ENCODE measurements around the gene DPP6. TPM values are rescaled to one million over a fixed set of nuclear protein-coding genes. Genes with fewer than 3 reads are reported as not detected.

DPP6 gene
- total and polyA plus RNA-seq, 2 experiments from 2014 or later, result not detected

- TF ChIP-seq, protein P1, sequence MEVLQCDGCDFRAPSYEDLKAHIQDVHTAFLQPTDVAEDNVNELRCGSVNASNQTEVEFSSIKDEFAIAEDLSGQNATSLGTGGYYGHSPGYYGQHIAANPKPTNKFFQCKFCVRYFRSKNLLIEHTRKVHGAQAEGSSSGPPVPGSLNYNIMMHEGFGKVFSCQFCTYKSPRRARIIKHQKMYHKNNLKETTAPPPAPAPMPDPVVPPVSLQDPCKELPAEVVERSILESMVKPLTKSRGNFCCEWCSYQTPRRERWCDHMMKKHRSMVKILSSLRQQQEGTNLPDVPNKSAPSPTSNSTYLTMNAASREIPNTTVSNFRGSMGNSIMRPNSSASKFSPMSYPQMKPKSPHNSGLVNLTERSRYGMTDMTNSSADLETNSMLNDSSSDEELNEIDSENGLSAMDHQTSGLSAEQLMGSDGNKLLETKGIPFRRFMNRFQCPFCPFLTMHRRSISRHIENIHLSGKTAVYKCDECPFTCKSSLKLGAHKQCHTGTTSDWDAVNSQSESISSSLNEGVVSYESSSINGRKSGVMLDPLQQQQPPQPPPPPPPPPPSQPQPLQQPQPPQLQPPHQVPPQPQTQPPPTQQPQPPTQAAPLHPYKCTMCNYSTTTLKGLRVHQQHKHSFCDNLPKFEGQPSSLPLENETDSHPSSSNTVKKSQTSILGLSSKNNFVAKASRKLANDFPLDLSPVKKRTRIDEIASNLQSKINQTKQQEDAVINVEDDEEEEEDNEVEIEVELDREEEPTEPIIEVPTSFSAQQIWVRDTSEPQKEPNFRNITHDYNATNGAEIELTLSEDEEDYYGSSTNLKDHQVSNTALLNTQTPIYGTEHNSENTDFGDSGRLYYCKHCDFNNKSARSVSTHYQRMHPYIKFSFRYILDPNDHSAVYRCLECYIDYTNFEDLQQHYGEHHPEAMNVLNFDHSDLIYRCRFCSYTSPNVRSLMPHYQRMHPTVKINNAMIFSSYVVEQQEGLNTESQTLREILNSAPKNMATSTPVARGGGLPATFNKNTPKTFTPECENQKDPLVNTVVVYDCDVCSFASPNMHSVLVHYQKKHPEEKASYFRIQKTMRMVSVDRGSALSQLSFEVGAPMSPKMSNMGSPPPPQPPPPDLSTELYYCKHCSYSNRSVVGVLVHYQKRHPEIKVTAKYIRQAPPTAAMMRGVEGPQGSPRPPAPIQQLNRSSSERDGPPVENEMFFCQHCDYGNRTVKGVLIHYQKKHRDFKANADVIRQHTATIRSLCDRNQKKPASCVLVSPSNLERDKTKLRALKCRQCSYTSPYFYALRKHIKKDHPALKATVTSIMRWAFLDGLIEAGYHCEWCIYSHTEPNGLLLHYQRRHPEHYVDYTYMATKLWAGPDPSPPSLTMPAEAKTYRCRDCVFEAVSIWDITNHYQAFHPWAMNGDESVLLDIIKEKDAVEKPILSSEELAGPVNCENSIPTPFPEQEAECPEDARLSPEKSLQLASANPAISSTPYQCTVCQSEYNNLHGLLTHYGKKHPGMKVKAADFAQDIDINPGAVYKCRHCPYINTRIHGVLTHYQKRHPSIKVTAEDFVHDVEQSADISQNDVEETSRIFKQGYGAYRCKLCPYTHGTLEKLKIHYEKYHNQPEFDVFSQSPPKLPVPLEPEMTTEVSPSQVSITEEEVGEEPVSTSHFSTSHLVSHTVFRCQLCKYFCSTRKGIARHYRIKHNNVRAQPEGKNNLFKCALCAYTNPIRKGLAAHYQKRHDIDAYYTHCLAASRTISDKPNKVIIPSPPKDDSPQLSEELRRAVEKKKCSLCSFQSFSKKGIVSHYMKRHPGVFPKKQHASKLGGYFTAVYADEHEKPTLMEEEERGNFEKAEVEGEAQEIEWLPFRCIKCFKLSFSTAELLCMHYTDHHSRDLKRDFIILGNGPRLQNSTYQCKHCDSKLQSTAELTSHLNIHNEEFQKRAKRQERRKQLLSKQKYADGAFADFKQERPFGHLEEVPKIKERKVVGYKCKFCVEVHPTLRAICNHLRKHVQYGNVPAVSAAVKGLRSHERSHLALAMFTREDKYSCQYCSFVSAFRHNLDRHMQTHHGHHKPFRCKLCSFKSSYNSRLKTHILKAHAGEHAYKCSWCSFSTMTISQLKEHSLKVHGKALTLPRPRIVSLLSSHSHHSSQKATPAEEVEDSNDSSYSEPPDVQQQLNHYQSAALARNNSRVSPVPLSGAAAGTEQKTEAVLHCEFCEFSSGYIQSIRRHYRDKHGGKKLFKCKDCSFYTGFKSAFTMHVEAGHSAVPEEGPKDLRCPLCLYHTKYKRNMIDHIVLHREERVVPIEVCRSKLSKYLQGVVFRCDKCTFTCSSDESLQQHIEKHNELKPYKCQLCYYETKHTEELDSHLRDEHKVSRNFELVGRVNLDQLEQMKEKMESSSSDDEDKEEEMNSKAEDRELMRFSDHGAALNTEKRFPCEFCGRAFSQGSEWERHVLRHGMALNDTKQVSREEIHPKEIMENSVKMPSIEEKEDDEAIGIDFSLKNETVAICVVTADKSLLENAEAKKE (CRISPR knock-in tag; IDR thresholded peaks at IDR 0.05), result no peak
- TF ChIP-seq CREB1 (CRISPR knock-in tag; IDR thresholded peaks at IDR 0.05; ENCODE audit: low read depth) (no peak), NANOG (IDR thresholded peaks at IDR 0.05; ENCODE audit: borderline replicate concordance) (no peak), EZH2 (IDR thresholded peaks at IDR 0.05; ENCODE audit: low read depth, unreplicated experiment) (no peak), ZNF114 (CRISPR knock-in tag; IDR thresholded peaks at IDR 0.05) (no peak), JUNB (IDR thresholded peaks at IDR 0.05; ENCODE audit: unreplicated experiment) (no peak)
These were observed 453.2 kb downstream of the DPP6 start (continued) for GRCh38 chr7:154505362-154505761.

- Histone ChIP-seq H3K79me2 (replicated peaks; ENCODE audit: insufficient read depth) (no peaks in the 10 kb centered on the region), H3K4me1 (ENCODE audit: insufficient read depth) (no peaks in the 10 kb centered on the region), H3K4me3 (no peak overlapping the region), H3K9me2 (ENCODE audit: insufficient read depth) (no peaks in the 10 kb centered on the region), H3K27ac (ENCODE audit: low read depth) (no peak overlapping the region), H3K27me3 (ENCODE audit: insufficient read depth) (no peaks in the 10 kb centered on the region), H3K4me2 (no peak overlapping the region), H4K20me1 (replicated peaks; ENCODE audit: insufficient read depth) (no peaks in the 10 kb centered on the region), H3F3A (replicated peaks; ENCODE audit: low read depth) (no peaks in the 10 kb centered on the region), H2AFZ (no peak overlapping the region), H3K36me3 (ENCODE audit: insufficient read depth) (peaks cover 6% of the 10 kb centered on the region; the same call in 1 of the 2 replicates)
- Mint-ChIP-seq H3K9me3 (peaks cover 5% of the 10 kb centered on the region; the same call in 2 of the 3 replicates), H3K27me3 (ENCODE audit: insufficient read depth, low read depth, poor library complexity) (no peaks in the 10 kb centered on the region), H3K27ac (no peak overlapping the region), H3K36me3 (ENCODE audit: low read depth) (no peaks in the 10 kb centered on the region), H3K4me3 (no peak overlapping the region), H3K4me1 (0 out of 3 replicates have a peak, but pooled peaks cover 4% of the 10 kb centered on the region)
- ATAC-seq, result no peak
- no peak for DNase-seq (ENCODE audit: low spot score)
- TF ChIP-seq, protein P2, sequence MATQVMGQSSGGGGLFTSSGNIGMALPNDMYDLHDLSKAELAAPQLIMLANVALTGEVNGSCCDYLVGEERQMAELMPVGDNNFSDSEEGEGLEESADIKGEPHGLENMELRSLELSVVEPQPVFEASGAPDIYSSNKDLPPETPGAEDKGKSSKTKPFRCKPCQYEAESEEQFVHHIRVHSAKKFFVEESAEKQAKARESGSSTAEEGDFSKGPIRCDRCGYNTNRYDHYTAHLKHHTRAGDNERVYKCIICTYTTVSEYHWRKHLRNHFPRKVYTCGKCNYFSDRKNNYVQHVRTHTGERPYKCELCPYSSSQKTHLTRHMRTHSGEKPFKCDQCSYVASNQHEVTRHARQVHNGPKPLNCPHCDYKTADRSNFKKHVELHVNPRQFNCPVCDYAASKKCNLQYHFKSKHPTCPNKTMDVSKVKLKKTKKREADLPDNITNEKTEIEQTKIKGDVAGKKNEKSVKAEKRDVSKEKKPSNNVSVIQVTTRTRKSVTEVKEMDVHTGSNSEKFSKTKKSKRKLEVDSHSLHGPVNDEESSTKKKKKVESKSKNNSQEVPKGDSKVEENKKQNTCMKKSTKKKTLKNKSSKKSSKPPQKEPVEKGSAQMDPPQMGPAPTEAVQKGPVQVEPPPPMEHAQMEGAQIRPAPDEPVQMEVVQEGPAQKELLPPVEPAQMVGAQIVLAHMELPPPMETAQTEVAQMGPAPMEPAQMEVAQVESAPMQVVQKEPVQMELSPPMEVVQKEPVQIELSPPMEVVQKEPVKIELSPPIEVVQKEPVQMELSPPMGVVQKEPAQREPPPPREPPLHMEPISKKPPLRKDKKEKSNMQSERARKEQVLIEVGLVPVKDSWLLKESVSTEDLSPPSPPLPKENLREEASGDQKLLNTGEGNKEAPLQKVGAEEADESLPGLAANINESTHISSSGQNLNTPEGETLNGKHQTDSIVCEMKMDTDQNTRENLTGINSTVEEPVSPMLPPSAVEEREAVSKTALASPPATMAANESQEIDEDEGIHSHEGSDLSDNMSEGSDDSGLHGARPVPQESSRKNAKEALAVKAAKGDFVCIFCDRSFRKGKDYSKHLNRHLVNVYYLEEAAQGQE (IDR thresholded peaks at IDR 0.05; ENCODE audit: unreplicated experiment), result no peak
- no peak for TF ChIP-seq ZNF331 (CRISPR knock-in tag; IDR thresholded peaks at IDR 0.05; ENCODE audit: low read depth)
- TF ChIP-seq CTCF (conservative IDR thresholded peaks at IDR 0.05; ENCODE audit: low read depth in 2 of 2), result no peak
- no peak for TF ChIP-seq ETS1 (IDR thresholded peaks at IDR 0.05)
- TF ChIP-seq EZH2 (IDR thresholded peaks at IDR 0.05; ENCODE audit: low read depth, unreplicated experiment), result no peak
- TF ChIP-seq EZH2phosphoT487 (IDR thresholded peaks at IDR 0.05; ENCODE audit: unreplicated experiment), result no peak
- no peak for TF ChIP-seq JUNB (IDR thresholded peaks at IDR 0.05; ENCODE audit: unreplicated experiment)
- no peak for TF ChIP-seq STAT1 (IDR thresholded peaks at IDR 0.05; ENCODE audit: unreplicated experiment)
These were observed 457.0 kb downstream of the DPP6 start for GRCh38 chr7:154509192-154509591.
